ENCODE data around the gene SLC17A5.
"Not testable (repeated sequence)": the region's sequence is repeated elsewhere in the genome, so short reads cannot be mapped to it uniquely, and the experiment has no call there.

The SLC17A5 gene

DNA sequence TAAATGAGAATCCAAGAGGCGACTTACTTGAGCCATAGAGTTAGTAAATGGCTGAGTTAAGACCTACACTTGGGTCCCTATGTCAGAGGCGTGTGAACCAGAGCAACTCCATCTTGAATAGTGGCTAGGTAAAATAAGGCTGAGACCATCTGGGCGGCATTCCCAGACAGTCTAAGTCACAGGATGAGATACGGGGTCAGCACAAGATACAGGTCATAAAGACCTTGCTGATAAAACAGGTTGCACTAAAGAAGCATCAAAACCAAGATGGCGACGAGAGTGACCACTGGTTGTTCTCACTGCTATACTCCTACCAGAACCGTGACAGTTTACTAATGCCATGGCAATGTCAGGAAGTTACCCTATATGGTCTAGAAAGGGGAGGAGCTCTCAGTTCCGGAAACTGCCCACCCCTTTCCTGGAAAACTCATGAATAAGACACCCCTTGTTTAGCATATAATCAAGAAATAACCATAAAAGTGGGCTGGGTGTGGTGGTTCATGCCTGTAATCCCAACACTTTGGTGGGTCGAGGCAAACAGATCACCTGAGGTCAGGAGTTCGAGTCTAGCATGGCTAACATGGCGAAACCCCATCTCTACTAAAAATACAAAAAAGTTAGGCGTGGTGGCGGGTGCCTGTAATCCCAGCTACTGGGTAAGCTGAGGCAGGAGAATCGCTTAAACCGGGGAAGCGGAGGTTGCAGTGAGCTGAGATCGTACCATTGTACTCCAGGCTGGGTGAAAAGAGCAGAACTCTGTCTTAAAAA is 89.0 kb downstream of the SLC17A5 start:
- no peak for DNase-seq

DNA sequence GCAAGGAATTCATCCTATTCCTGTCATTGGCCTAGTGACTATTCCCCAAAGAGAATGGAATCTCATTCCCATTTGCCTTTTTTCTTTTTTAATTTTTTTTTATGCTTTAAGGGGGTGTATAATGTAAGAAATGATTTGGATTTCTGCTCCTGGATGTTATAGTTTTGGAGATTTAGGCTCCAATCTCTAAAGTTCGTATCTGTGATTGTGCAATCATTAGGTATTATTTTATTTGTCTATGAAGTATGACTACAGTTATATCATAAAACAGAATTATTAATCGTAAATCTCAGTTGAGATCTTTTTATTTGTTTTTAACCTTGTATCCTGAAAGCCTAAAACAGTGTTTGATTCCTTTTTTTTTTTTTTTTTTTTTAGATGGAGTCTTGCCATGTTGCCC is 91.2 kb downstream of the SLC17A5 start:
- DNase-seq = no peak

DNA sequence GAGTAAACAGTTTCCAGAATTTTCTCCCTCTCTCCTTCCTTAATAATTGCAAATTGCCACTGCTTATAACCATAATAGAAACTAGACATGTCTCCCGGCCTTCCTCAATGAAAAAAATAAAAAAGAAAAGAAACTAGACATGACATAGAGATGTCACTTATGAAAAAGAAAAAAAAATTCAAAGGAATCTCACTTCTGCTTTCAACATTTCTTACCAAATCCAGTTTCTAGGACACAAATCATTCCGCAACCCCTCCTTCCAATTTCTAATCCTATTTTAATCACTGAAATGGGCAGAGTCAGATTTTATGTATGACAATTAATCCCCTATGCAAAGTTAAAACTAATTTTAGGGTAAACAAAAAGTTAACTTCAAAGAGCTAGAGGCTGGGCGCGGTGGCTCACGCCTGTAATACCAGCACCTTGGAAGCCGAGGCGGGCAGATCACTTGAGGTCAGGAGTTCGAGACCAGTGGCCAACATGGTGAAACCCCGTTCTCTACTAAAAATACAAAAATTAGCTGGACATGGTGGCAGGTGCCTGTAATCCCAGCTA is 92.9 kb downstream of the SLC17A5 start:
- DNase-seq = no peak

DNA sequence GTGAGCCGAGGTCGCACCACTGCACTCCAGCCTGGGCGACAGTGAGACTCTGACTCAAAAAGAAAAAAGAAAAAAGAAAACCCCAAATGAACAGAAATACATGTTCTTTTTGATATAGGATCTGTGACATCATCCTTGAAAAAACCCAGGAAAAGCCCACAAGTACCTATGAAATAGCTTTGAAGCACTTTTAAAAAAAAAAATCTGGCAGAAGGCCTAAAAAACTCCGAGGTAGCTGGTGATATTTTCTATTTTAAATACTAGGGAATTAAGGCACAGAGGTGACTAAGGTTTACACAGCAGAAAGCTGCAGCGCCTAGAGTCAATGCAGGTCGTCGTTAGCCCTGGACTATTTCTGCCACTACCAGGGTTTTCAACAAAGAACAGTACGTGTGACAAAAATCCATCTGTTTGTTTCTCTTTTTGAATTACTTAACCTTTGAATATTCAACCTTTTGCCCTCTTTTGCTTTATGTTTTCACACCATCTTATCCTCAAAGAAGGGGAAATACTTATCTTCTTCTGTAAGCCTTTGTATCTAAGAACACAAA is 93.5 kb downstream of the SLC17A5 start:
- no peak for DNase-seq

DNA sequence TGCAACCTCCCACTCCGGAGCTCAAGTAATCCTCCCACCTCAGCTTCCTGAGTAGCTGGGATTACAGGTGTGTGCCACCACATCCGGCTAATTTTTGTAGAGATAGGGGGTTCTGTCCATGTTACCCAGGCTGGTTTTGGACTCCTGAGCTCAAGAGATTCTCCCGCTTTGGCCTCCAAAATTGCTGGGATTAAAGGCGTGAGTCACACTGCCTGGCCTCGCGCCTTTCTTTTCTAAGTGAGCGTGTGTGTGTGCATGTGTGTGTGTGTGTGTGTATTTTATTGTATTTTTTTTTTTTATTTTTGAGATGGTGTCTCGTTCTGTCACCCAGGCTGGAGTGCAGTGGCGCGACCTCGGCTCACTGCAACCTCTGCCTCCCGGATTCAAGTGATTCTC is 94.4 kb downstream of the SLC17A5 start:
- not testable (repeated sequence) for DNase-seq

DNA sequence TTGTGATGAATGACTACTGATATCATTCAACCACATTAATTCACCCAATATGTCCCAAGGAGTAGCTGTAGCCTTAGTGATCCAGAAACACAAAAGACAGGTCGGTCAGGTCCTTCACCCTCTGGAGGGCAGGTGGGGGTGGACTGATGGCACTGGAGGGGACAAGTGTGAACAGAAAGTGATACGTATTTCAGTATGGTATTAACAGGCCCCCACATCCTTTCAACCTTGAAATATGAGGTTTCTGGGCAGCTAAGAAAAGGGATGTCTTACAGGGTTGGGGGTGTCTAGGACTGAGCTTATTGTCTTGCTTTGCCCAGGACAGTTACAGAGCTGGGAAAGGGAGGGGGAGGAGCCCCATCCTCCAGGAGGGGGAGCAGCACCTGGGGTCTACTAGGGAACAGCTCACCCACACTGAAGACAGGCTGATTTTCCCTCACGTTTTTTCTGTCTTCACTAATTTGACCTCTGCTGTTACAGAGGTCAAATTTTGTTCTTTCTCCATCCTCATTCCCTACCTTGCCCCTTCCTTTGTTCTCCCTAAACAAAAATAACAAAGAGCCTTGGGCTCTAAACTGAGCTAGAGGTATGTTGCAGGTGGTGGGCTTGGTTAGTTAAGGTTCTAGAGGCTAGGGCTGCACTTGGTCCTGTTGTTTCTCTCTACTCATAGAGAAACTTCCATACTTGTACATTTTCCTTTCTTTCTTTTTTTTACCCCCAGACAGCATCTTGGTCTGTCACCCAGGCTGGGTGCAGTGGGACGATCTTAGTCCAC is 95.0 kb downstream of the SLC17A5 start:
- DNase-seq = no peak

DNA sequence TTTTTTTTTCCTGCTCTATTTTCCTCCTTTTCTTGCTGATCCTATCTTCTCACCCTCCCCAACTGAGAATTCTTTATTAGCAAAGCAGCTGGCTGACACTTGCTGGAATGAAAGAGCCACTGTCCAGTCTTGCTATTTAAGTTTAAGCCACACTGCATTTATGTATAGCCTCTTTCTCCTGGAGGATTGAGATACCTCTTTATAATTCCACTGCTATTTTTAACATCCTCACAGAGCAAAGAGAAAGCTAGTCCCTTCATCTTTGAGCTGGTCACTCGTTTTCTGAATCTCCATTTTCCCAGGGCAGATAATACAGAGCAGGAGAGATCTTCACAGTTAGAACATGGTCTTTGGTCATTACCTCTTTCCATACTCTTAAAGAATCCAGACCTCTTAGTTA is 97.0 kb downstream of the SLC17A5 start:
- DNase-seq = no peak

DNA sequence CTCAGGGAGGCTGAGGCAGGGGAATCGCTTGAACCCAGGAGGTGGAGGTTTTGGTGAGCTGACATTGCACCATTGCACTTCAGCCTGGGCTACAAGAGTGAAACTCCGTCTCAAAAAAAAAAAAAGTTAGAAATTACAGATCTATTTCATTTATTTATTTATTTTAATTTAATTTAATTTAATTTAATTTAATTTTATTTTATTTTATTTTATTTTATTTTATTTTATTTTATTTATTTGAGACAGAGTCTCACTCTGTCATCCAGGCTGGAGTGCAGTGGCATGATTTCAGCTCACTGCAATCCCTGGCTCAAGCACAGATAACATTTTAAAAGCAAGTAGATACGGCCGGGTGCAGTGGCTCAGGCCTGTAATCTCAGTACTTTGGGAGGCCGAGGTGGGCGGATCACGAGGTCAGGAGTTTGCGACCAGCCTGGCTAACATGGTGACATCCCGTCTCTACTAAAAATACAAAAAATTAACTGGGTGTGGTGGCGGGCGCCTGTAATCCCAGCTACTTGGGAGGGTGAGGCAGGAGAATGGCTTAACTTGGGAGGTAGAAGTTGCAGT is 98.3 kb downstream of the SLC17A5 start:
- not testable (repeated sequence) for DNase-seq

DNA sequence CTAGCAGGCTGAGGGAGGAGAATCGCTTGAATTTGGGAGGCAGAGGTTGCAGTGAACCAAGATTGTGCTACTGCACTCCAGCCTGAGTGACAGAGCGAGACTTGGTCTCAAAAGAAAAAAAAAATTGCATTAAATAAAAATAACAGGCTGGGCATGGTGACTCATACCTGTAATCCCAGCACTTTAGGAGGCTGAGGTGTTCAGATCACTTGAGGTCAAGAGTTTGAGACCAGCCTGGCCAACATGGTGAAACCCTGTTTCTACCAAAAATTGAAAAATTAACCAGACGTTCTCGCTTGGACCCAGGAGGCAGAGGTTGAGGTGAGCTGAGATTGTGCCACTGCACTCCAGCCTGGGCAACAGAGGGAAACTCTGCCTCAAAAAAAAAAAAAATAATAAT is 102.7 kb downstream of the SLC17A5 start:
- DNase-seq = not testable (repeated sequence)

DNA sequence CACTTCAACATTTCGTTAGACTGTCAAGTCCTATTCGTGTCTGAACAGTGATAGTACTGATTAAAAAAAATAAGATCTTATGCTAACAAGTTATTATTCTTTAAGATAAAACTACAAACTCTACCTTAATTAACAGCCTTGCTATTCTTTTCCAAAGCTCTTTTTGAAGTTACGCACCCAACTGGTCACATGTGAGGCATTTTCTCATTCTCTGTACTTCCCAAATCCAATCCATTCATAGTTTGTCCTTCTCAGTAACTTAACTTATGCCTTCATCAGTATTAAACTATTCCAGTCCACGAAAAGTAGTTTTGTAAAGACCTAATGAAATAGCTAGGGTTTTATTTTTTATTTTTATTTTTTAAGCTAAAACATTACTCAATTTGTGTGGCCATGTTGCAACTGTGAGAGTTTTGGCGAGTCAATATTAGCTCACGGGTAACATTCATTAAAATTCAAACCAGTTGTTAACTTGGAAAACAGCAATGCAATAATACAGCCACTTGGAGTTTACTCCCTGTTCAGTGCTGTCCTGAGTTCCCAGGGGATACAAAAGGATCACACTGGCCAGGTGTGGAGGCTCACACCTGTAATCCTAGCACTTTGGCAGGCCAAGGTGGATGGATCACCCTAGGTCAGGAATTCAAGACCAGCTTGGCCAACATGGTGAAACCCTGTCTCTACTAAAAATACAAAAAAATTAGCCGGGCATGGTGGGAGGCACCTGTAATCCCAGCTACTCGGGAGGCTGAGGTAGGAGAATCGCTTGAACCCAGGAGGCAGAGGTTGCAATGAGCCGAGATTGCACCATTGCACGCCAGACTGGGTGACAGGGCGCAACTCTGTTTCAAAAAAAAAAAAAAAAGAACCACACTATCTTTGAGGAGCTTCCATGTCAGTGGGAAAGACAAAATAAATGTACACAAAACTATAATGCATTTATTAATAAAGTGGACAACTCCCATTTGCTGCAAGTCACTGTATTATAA is 105.0 kb downstream of the SLC17A5 start:
- no peak for DNase-seq

DNA sequence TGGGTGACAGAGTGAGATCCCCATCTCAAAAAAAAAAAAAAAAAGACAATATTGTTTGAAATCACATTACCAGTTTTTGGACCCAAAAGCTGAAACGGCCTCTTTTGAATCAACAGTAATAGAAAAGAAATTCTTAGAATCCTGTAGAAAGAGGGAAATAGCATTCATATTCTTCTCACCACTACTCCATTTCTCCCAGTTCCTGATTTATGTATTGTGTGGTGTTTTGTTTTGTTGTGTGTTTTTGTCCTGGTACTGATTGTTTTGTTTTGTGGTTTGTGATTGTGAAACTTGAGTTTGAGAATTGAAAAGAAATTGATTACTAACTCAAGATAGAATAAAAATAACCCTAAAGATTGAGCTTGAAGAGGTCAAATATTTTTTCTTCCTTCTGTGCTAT is 106.8 kb downstream of the SLC17A5 start:
- DNase-seq = no peak
